ENCODE measurements around the gene NEAT1.

GRCh38 chr11:65417702-65418430 is 4.7 kb upstream of the NEAT1 start:
- TF ChIP-seq SIN3A (IDR thresholded peaks at IDR 0.05; ENCODE audit: borderline replicate concordance, insufficient read depth, low read length) (no peak), POLR2AphosphoS5 (IDR thresholded peaks at IDR 0.05; ENCODE audit: low read depth, low read length) (no peak), REST (IDR thresholded peaks at IDR 0.05; ENCODE audit: insufficient read depth in 1 of 2, low read depth in 2 of 2, low read length in 2 of 2) (0 out of 4 replicates have a peak, but pooled peaks of 1 of the 2 experiments have one; percentile 6), TAF1 (IDR thresholded peaks at IDR 0.05; ENCODE audit: borderline replicate concordance, insufficient read depth, low read length) (no peak)
